H54 (cell line): Measurements from ENCODE around the gene UFC1.

Experiments
- DNase-seq: peaks from one replicate; pipeline ENCODE4 v3.0.0; 2011; ENCODE audit warnings: low spot score, mixed read lengths; ENCODE audit not compliant: insufficient read length
- FAIRE-seq: peaks from 3 replicates; lab custom pipeline; 2011; peaks lifted over from hg19 to GRCh38; lab: Jason Lieb, UNC
- POLR2A ChIP-seq: IDR thresholded peaks from 2 replicates; pipeline ENCODE4 v1.6.1; 2011; ENCODE audit warnings: low read depth, mild to moderate bottlenecking, low read length

Gene UFC1

DNA sequence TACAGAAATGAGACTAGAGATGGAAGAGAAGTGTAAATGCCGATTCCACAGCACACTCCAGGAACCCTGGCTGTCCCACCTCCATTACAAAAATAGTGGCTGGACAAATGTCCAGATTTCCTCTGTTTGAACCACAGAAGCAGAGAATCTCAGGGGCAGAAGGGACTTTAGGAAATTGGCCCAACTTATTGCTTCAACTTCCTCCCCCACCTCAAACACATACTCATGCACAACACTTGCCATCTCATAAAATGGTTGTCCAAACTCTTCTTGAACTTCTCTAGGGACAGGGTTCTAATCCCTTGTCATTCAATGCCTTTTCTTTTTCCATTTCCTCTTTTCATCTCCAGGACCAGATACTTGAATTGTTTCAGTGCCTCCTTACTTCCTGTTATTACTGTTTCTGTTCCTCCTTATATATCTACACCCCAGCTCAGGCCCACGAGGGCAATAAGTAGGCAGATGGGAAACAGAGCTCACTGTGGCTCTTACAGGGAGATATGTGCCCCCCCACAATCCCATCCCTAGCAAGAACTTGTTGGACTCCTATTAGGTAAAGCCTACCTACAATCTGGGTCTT, 32.0 kb downstream of the UFC1 start:
- FAIRE-seq (no peak), DNase-seq (no peak)
- no peak for TF ChIP-seq POLR2A

DNA sequence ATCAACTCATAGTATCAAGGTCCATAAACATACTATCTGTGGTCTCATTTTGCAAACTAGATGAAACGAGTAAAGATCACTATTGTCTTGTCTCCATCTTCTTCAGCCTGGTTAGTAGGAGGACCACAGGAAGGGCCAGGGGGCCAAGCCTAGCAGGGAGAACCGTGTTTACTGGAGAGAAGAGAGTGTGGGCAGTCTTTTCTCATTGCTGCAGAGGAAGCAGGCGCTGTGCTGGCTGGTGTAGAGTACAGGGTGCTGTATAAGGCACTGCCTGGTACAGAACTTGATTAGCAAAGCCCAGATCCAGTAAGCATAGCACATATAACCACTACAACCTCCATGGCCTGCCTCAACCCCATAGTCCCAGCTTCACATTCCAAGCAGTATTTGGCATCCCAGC, 33.5 kb downstream of the UFC1 start:
- DNase-seq, result no peak
- TF ChIP-seq POLR2A, result no peak
- FAIRE-seq, result no peak

DNA sequence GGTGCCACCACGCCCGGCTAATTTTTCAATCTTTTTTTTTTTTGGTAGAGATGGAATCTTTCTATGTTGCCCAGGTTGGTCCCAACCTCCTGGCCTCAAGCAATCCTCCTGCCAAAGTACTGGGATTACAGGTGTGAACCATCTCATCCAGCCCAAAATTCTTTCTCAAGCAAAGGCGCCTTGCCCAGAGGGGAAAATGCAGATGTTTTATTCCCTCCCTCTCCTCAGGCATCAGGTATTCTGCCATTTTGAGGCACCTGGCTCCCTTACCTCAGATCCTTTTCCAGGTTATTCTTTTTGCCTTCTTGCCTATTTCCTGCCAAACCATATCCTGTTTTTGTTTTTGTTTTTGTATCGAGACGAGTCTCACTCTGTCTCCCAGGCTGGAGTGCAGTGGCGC, 34.6 kb downstream of the UFC1 start:
- no peak for TF ChIP-seq POLR2A
- no peak for DNase-seq
- no peak for FAIRE-seq

DNA sequence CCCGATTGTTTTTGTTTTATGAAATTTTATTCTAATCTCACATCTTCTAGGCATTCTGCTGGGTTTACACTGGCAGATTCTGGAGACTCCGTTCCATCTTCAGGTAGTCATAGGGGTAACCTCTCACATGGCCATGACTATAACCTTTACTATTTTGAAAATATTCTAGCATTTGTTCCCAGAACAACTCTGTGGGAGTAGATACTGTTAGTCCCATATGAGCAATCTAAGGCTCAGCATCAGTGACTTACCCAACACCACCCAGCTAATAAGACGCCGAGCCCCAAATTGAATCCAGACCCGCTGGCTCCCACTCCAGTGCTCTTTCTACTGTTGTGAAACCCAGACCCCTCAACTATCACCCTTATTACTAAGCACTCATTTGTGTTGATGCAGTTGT, 35.3 kb downstream of the UFC1 start:
- no peak for TF ChIP-seq POLR2A
- no peak for DNase-seq
- FAIRE-seq, result no peak

DNA sequence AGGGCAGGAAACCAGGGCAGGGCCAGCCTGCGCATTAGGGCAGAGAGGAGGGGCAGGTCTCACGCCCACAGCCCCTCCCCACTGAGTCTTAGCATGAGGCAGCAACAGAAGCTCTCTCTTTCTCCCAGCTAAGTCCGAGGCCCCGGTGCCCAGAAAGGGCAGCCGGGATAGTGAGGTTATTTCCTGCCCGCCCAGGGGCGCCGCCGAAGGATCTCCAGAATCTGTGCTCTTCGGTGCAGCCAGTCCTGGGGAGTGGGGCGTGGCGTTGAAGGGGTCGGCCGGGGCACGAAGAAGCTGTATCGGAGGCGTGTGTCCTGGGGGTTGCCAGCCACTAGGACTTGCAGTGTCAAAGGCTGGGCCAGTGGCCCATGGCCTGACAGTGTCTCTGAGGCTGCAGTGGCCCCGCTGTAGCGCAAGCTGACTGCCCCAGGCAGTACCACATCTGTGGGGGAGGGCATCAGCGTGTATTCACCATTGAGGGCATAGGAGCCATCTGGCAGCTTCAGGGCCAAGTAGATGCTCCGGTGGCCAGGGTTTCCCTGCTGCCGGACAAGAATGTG, 37.3 kb downstream of the UFC1 start:
- FAIRE-seq (no peak), DNase-seq (no peak)
- no peak for TF ChIP-seq POLR2A

DNA sequence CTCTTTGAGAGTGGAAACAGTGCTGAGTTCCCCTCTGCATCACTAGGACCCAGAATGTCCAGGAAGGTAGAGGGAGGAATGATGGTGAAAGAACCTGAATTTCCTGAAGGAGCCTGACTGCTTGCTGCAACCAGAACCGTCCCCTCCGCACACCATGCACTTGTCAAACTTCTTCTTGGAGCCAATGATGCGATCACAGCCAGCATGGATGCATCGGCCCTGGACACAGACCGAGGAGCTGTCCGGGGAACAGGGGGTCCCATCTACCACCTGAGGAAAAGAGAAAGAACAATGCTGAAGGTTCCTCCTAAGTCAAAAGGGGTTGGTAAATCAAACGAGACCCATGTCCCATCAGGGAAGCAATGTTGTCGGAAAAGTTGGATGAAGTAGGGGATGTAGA, 38.2 kb downstream of the UFC1 start:
- FAIRE-seq (no peak), DNase-seq (no peak)
- no peak for TF ChIP-seq POLR2A

DNA sequence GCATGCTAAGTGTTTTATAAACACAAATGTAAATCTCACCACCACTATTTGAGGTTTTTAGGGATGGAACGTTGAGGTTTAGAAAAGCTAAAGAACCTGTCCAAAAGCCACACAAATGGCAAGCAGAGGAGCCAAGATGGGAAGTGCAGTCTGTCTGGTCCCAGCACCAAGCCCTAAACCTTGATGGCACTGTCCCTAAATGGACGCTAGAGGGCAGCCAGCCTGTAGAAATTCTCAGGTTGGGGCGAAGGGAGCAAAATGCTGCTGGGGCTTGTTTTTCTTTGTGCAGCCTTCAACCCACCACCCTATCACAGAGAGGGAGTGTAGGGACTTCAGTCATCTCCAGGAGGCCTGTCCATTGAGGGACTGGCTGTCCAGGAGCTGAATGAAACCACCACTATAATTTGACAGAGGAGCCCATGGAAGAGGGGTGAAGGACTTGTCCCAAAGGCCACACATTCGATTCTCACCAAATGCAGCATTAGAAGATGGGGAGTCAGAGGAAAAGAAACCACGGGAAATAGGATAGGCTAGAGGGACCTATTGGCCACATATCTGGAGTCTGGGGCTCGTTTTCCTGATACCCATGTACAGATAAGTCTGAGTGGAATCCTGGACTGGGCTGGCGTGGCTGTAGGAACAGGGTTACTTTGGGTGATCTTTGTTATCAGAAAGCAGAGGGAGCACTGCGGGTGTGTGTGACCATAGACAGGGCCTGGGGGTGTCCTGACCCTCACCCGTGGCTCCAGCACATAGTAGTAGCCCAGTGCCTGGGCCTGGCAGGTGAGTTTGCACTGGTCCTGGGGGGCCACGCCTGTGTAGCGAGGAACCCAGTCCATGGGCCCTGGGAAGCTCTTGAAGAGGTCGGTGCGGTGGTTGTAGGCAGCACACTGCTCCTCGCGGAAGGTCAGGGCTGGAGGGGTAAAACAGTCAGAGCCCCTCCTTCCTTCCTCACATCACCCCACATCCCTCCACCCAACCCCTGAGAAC, 39.0 kb downstream of the UFC1 start:
- DNase-seq (peak; percentile 62), FAIRE-seq (no peak)
- TF ChIP-seq POLR2A, result no peak

DNA sequence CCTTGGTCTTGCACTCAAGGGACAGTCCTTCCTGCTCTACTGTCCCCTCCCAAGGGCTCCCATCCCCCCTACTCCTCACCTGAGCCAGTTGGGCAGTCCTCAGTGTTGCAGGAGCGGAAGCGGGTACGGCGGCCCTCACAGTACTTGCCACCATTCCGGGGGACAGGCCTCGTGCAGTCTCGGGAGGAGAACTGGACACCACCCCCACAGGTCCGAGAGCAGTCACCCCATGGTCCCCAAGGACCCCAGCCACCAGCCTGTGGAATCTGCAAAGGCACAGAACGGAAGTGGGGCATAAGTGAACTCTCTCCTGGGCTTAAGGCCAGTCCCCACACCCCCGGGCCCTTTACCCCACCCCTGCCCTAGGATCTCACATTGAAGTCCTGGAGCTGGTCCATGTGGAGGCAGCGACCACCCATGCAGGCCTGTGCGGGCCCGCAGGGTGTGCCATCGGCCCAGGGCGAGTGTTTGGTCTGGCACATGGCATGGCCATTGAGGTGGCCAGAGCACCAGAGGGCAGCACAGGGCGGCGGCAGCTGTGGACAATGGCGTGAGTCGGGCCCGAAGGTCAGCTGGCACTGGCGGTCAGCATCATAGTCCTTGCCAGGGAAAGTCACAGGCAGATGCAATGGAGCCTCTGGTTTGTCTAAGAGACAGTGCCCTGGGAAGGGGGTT, 39.9 kb downstream of the UFC1 start:
- no peak for TF ChIP-seq POLR2A
- no peak for DNase-seq
- FAIRE-seq, result no peak

DNA sequence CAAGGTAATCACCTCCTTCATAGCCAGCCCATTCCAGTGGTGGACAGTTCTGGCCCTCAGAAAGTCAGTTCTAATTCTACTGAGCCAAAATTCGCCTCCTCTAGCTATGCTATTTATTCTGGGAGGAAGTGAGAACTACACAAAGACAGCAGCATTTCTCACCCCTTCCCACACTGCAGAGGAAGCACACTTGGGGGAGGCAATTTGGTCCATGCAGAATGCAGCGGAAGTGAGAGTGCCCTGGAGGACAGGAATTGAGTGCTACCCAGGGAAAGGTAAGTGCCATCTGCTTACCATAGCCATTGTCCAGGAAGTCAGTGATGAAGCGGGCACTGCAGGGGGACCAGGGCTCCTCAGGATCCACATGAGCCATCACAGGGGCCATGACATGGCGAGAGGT, 41.4 kb downstream of the UFC1 start:
- FAIRE-seq (no peak), DNase-seq (no peak)
- TF ChIP-seq POLR2A, result no peak

DNA sequence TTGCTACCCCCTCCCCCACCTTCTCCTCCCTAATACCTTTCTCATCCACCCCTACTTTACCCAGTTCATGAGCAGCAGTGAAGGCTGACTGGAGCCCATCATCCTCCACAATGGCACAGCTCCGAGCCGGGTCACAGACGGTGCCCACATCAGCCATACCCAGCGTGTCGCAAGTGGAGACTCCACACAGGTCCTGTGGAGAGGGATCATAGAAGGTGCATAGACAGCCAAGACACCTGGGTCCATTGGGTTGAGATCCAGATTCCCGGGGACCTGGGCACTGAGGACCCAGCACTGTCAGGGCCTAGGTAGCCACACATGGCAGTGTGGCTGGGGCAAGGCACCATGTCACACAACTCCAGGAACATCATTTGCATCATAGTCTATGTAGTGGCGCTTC, 42.3 kb downstream of the UFC1 start:
- DNase-seq (no peak), FAIRE-seq (no peak)
- TF ChIP-seq POLR2A, result no peak

DNA sequence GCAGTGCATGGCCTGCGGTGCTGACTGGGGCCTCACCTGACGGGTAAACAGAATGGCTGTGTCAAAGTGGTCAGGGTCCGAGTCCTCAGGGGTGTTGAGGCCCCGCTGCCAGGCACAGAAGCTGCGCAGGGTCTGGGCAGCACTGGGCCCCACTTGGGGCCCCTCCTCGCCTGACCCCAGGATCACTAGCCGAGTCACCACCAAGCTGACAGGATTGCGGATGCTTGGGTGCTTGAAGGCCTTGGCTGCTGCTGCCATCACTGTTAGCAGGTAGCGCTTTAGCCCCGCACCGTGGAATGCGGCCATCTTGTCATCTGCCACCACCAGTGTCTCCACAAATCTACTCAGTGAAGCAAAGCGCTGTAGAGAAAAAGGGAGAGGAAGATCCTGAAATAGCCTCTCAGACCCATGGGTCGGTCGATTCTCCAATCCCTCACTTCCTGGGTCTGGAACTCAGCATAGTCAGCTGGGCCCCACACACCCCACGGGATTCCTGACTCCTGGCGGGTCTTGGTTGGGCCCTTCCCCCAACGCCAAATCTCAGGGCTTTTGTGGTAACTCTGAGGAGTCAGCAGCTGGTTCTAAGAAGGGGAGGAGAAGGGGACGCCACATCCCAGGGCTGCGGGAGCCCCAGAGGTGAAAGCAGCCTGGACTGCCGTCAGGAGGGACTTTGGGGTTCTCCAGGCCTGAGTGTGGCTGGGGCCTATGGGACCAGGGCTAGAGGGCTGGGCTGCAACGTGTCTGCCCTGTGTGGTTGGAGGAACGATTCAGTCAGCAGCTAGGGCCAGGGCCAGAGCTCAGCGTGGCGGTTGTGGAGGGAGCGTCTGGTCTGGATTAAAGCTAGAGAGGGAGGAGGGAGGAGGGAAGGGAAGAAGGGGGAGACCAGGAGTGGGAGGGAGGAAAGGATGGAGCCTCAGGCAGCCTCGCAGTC, 43.0 kb downstream of the UFC1 start:
- no peak for TF ChIP-seq POLR2A
- no peak for DNase-seq
- no peak for FAIRE-seq

DNA sequence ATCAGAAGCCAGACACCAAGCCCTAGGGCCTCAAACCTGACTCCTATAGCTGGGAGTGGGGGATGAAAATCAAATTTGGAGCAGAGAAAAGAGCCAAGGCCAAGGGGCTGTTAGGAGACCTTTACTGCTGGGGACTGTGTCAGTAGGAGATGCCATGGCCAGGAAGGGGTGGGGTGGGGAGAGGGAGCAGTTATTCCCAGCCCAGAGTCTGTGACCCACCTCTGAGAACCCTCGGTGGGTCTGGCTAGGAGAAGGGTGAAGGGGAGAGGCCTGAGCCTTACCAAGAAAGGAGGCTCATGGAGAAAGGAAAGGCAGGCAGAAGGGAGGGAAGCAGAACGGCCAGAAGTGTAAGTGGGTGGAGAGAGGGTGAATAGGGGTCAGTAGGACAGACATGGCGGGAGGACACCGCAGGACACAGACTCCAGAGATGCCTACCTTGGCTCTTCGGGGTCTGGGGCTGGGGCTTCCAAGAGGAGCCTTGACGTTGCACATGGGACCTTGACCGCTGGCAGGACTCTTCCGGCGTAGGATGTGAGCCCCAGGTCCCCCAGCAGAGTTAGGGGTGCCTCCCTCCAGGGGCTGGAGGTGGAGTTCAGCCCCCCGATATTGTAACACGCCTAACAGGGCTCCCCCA, 43.9 kb downstream of the UFC1 start:
- no peak for TF ChIP-seq POLR2A
- DNase-seq (no peak), FAIRE-seq (no peak)
